GM12878 (cell line): ENCODE results near the gene KRTCAP3. TPM values are rescaled to one million over a fixed set of nuclear protein-coding genes. Genes with fewer than 3 reads are reported as not detected.

Experiments
- ATAC-seq: fragments of 200-7000 bp; cut with Tn5 transposase; 3 replicates; pipeline ENCODE4 v1.9.1; 2020; ENCODE audit warnings: mild to moderate bottlenecking, moderate library complexity
- BruUV-seq: library from RNA; stranded (reverse); fragments of 400-500 nt; replicated peaks from 2 replicates; lab custom pipeline; 2021; lab: Mats Ljungman, UMichigan
- CTCF ChIA-PET: fragments of 300-600 bp; sonication (Branson Sonifier 250); formaldehyde crosslinking; extraction: SDS; loops from one replicate; lab custom pipeline; 2021; ENCODE audit warnings: inconsistent platforms; lab: Yijun Ruan, JAX
- POLR2A ChIA-PET: fragments of 350-600 bp; formaldehyde crosslinking; extraction: SDS; loops from one replicate; lab custom pipeline; 2021; ENCODE audit warnings: inconsistent platforms; lab: Charles Lee
- RAD21 ChIA-PET: fragments of 300-600 bp; sonication (Branson Sonifier 250); formaldehyde crosslinking; loops from one replicate; lab custom pipeline; 2023; ENCODE audit warnings: antibody characterized with exemption; ENCODE audit not compliant: unreplicated experiment; lab: Charles Lee
- SMC1A ChIA-PET: fragments of 300-600 bp; sonication (Branson Sonifier 250); formaldehyde crosslinking; loops from one replicate; lab custom pipeline; 2023; ENCODE audit not compliant: unreplicated experiment, uncharacterized antibody; lab: Charles Lee
- DNase-seq: peaks from one replicate; pipeline ENCODE4 v3.0.0-alpha.2; 2011; ENCODE audit warnings: low read depth, low spot score
- FAIRE-seq: peaks from 3 replicates; lab custom pipeline; 2011; peaks lifted over from hg19 to GRCh38; lab: Jason Lieb, UNC
- H2AFZ ChIP-seq: 2 replicates; pipeline ENCODE4 v1.6.0; 2011; ENCODE audit warnings: low read depth, low read length, control low read depth; ENCODE audit not compliant: control insufficient read depth
- H3K27ac ChIP-seq: 2 replicates; pipeline ENCODE4 v1.5.1; 2011; ENCODE audit warnings: control low read depth; ENCODE audit not compliant: control insufficient read depth, insufficient read depth
- H3K27me3 ChIP-seq, 2 experiments: replicated peaks in 1 of 2; 2 replicates each; pipeline versions ENCODE4 v1.6.0 to v1.6.1; 2011; ENCODE audit warnings: low read length in 1 of 2; ENCODE audit not compliant: control insufficient read depth in 2 of 2, insufficient read depth in 2 of 2
- H3K36me3 ChIP-seq, 2 experiments: 2 replicates each; pipeline ENCODE4 v1.5.1; 2011; ENCODE audit warnings: low read length in 1 of 2; ENCODE audit not compliant: control insufficient read depth in 2 of 2, insufficient read depth in 2 of 2
- H3K4me1 ChIP-seq: 2 replicates; pipeline ENCODE4 v1.6.1; 2011; ENCODE audit warnings: mild to moderate bottlenecking, low read length, moderate library complexity, mixed read lengths; ENCODE audit not compliant: control insufficient read depth, insufficient read depth
- H3K4me2 ChIP-seq: 2 replicates; pipeline ENCODE4 v1.6.0; 2011; ENCODE audit warnings: control low read depth; ENCODE audit not compliant: control insufficient read depth, insufficient read depth
- H3K4me3 ChIP-seq: fragments of 200-600 bp; sonication (generic); 2 replicates; pipeline ENCODE4 v1.5.1; 2016
- H3K79me2 ChIP-seq: 2 replicates; pipeline ENCODE4 v1.6.0; 2011; ENCODE audit warnings: low read length; ENCODE audit not compliant: control insufficient read depth, insufficient read depth
- H3K9ac ChIP-seq: 2 replicates; pipeline ENCODE4 v1.8.0; 2011; ENCODE audit warnings: low read length, control low read depth, mixed read lengths; ENCODE audit not compliant: control insufficient read depth, insufficient read depth
- H3K9me3 ChIP-seq: replicated peaks from 3 replicates; pipeline ENCODE4 v1.5.1; 2011; ENCODE audit warnings: mild to moderate bottlenecking, low read length; ENCODE audit not compliant: control insufficient read depth, insufficient read depth
- H4K20me1 ChIP-seq: 2 replicates; pipeline ENCODE4 v1.6.0; 2011; ENCODE audit not compliant: control insufficient read depth, insufficient read depth
- ATF7 ChIP-seq: fragments of 450-650 bp; IDR thresholded peaks from 2 replicates; pipeline ENCODE4 v1.6.1; 2016; ENCODE audit warnings: low read depth, mild to moderate bottlenecking
- BCL11A ChIP-seq: IDR thresholded peaks from 2 replicates; pipeline ENCODE4 v1.6.1; 2011; ENCODE audit warnings: low read depth, low read length
- CBFB ChIP-seq: IDR thresholded peaks from 2 replicates; pipeline ENCODE4 v1.6.1; 2016; ENCODE audit warnings: antibody characterized with exemption, low read depth
- CHD2 ChIP-seq: IDR thresholded peaks from 2 replicates; pipeline ENCODE4 v1.6.1; 2011; ENCODE audit warnings: low read depth, low read length, improper control_type of control experiment, borderline replicate concordance
- CREM ChIP-seq: IDR thresholded peaks from 2 replicates; pipeline ENCODE4 v1.6.1; 2014; ENCODE audit warnings: antibody characterized with exemption, low read depth
- DPF2 ChIP-seq: fragments of 450-650 bp; IDR thresholded peaks from 2 replicates; pipeline ENCODE4 v1.6.1; 2017; ENCODE audit warnings: mild to moderate bottlenecking
- ESRRA ChIP-seq: IDR thresholded peaks from 2 replicates; pipeline ENCODE4 v1.6.1; 2012; ENCODE audit warnings: mild to moderate bottlenecking, low read length, improper control_type of control experiment
- GATAD2B ChIP-seq: fragments of 450-650 bp; conservative IDR thresholded peaks from 2 replicates; pipeline ENCODE4 v1.6.1; 2017; ENCODE audit warnings: low read depth, mild to moderate bottlenecking, moderate library complexity
- HCFC1 ChIP-seq: fragments of 150-350 bp; IDR thresholded peaks from 2 replicates; pipeline ENCODE4 v1.6.1; 2014; ENCODE audit warnings: low read length
- KLF5 ChIP-seq: fragments of 450-650 bp; IDR thresholded peaks from 2 replicates; pipeline ENCODE4 v1.6.1; 2014; ENCODE audit warnings: mild to moderate bottlenecking; ENCODE audit not compliant: partially characterized antibody
- NFYB ChIP-seq: IDR thresholded peaks from 2 replicates; pipeline ENCODE4 v1.6.1; 2011; ENCODE audit warnings: low read depth, mild to moderate bottlenecking, low read length, improper control_type of control experiment, moderate library complexity; ENCODE audit not compliant: insufficient read depth
- POLR2A ChIP-seq: IDR thresholded peaks from 2 replicates; pipeline ENCODE4 v1.6.1; 2011; ENCODE audit warnings: low read depth, mild to moderate bottlenecking, low read length
- RBBP5 ChIP-seq: fragments of 200-600 bp; sonication (generic); conservative IDR thresholded peaks from 2 replicates; pipeline ENCODE4 v1.6.1; 2016
- SMAD1 ChIP-seq: fragments of 450-650 bp; IDR thresholded peaks from 2 replicates; pipeline ENCODE4 v1.6.1; 2018; ENCODE audit warnings: mild to moderate bottlenecking, low read depth; ENCODE audit not compliant: partially characterized antibody
- SMARCA5 ChIP-seq: fragments of 450-650 bp; IDR thresholded peaks from 2 replicates; pipeline ENCODE4 v1.6.1; 2017; ENCODE audit warnings: mild to moderate bottlenecking
- SP1 ChIP-seq: IDR thresholded peaks from one replicate; pipeline ENCODE4 v1.6.1; 2011; ENCODE audit warnings: low read depth, low read length
- STAT3 ChIP-seq: IDR thresholded peaks from 2 replicates; pipeline ENCODE4 v1.6.1; 2011; ENCODE audit warnings: low read depth, low read length, improper control_type of control experiment
- SUPT20H ChIP-seq: IDR thresholded peaks from 2 replicates; pipeline ENCODE4 v1.6.1; 2011; ENCODE audit warnings: low read depth, mild to moderate bottlenecking, low read length, moderate library complexity, borderline replicate concordance; ENCODE audit not compliant: control insufficient read depth
- TCF12 ChIP-seq: IDR thresholded peaks from 2 replicates; pipeline ENCODE4 v1.6.1; 2011; ENCODE audit warnings: low read depth, mild to moderate bottlenecking, low read length
- ZBTB33 ChIP-seq: fragments of 450-650 bp; IDR thresholded peaks from 2 replicates; pipeline ENCODE4 v1.6.1; 2017; ENCODE audit warnings: mild to moderate bottlenecking
- whole genome bisulfite sequencing: methylation state at CpG from one replicate; pipeline ENCODE4 v1.1.6; 2016; ENCODE audit warnings: low lambda C conversion rate; ENCODE audit not compliant: insufficient replicate concordance, insufficient coverage; ENCODE audit errors: missing lambda C conversion rate; 5-methylcytosine and 5-hydroxymethylcytosine counted together
- in situ Hi-C: fragments of 300-500 bp; cut with MboI; formaldehyde crosslinking; loops from 9 replicates; pipeline ENCODE4 v1.14.3; 2018; ENCODE audit warnings: mixed read lengths
- intact Hi-C: fragments of 100-400 bp; cut with micrococcal nuclease; formaldehyde crosslinking; loops from one replicate; pipeline ENCODE4 v1.14.2; 2022; ENCODE audit not compliant: unreplicated experiment
- polyA plus RNA-seq, 11 experiments: library from polyadenylated mRNA; depleted of rRNA in 4 of 11; unstranded in 6 of 11; stranded (reverse) in 5 of 11; fragments of >200 nt; fragmentation: Nextera tagmentation in 4 of 11; fragmentation: Illumina TruSeq in 1 of 11; extraction: Ambion mirVana in 4 of 11; extraction: Trizol in 1 of 11; gene quantifications; 1 replicate in 1 of 11; 2 replicates in 10 of 11; pipeline versions ENCODE4 v1.2.1 to v1.2.3, GENCODE V29; 2011 to 2016; ENCODE audit warnings: inconsistent platforms in 2 of 11, missing spikeins in 2 of 11, low read depth in 1 of 11
- total RNA-seq, 4 experiments: library from RNA; depleted of rRNA in 3 of 4; stranded (reverse); fragments of >200 nt in 3 of 4; fragmentation: Illumina TruSeq in 1 of 4; extraction: Trizol in 1 of 4; gene quantifications; 2 replicates each; pipeline versions ENCODE4 v1.2.1 to v1.2.3, GENCODE V29; 2013 to 2021

The KRTCAP3 gene
- total and polyA plus RNA-seq, 10 of the 15 experiments (the other 5 are each of a cell fraction or from before 2014, with no cell fraction given) = 0.26 to 2.2 (median 0.82) TPM; not detected in 1

GRCh38 chr2:27461118-27461517 is 18.9 kb downstream of the KRTCAP3 start:
- no peak for TF ChIP-seq SMARCA5
- no peak for TF ChIP-seq DPF2
- no peak for TF ChIP-seq ESRRA
- TF ChIP-seq CREM = no peak
- no peak for TF ChIP-seq POLR2A
- TF ChIP-seq SMAD1 = no peak
- TF ChIP-seq STAT3 = no peak
- no peak for TF ChIP-seq ATF7
- TF ChIP-seq NFYB = no peak
- TF ChIP-seq BCL11A = no peak
- ATAC-seq (no peak), FAIRE-seq (no peak), DNase-seq (no peak)
- H3K4me3 ChIP-seq = no peak overlapping the region
- no peak overlapping the region for H3K9ac ChIP-seq
- H4K20me1 ChIP-seq = no peaks in the 10 kb centered on the region
- in situ Hi-C loops (no loop called here), intact Hi-C loops (no loop called here)
- H3K27ac ChIP-seq = no peak overlapping the region
- no peaks in the 10 kb centered on the region for H3K79me2 ChIP-seq
- H3K9me3 ChIP-seq = no peaks in the 10 kb centered on the region
- H3K4me1 ChIP-seq = no peaks in the 10 kb centered on the region
- ChIA-PET RAD21 (no interaction called here), POLR2A (interaction anchor here (0.5 kb wide), 1 partner anchor 1661 kb away, joined by 6 read pairs; no protein-coding TSS in a partner anchor), CTCF (no interaction called here), SMC1A (no interaction called here)
- no TSS peak for BruUV-seq
- no peak overlapping the region for H2AFZ ChIP-seq
- H3K36me3 ChIP-seq = no peaks in the 10 kb centered on the region
- no peaks in the 10 kb centered on the region for H3K27me3 ChIP-seq
- WGBS = 84% methylated on average over 8 of the region's 8 CpGs
- no peak overlapping the region for H3K4me2 ChIP-seq

DNA sequence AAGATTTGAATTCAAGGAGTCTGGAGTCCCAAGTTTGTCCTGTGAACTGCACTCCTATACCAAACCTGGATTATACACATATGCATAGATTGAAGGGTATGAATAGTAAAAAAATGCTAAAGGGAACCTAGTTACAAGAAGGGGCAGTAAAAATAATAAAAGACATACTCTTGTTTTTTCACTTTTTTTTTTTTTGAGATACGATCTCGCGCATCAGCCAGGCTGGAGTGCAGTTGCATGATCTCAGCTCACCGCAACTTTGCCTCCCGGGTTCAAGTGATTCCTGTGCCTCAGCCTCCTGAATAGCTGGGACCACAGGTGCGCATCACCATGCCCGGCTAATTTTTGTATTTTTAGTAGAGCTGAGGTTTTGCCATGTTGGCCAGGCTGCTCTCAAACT is 22.3 kb downstream of the KRTCAP3 start:
- ATAC-seq (no peak), FAIRE-seq (no peak)
- POLR2A ChIA-PET = interaction anchor here (0.6 to 0.7 kb wide), 2 partner anchors 123 to 323 kb away, joined by 3 read pairs; no protein-coding TSS in a partner anchor
- TF ChIP-seq SUPT20H (no peak), KLF5 (no peak), NFYB (no peak), TCF12 (no peak), SP1 (no peak), ATF7 (no peak), CBFB (no peak), GATAD2B (no peak), CHD2 (no peak), HCFC1 (no peak), ZBTB33 (no peak), RBBP5 (no peak)

More for the DNA sequence above, 22.3 kb downstream of the KRTCAP3 start:
- WGBS = 82% methylated on average over 7 of the region's 7 CpGs
- Histone ChIP-seq H3K4me3 (no peak overlapping the region), H3K4me2 (no peak overlapping the region), H3K9me3 (no peaks in the 10 kb centered on the region), H4K20me1 (no peaks in the 10 kb centered on the region), H3K27ac (no peak overlapping the region), H2AFZ (no peak overlapping the region), H3K4me1 (no peaks in the 10 kb centered on the region), H3K27me3 (no peaks in the 10 kb centered on the region), H3K9ac (no peak overlapping the region), H3K36me3 (no peaks in the 10 kb centered on the region), H3K79me2 (no peaks in the 10 kb centered on the region)
- DNase-seq = no peak
- intact Hi-C loops = no loop called here
- no TSS peak for BruUV-seq
- RAD21 ChIA-PET = no interaction called here
- in situ Hi-C loops = no loop called here
- SMC1A ChIA-PET = no interaction called here
- CTCF ChIA-PET = no interaction called here
